ENCODE results near the gene KRTAP10-12.

- TF ChIP-seq CTCF (IDR thresholded peaks at IDR 0.05; ENCODE audit: low read depth, low read length, missing input control) (no peak), RAD21 (IDR thresholded peaks at IDR 0.05) (no peak), TAF1 (conservative IDR thresholded peaks at IDR 0.05) (no peak), EGR1 (IDR thresholded peaks at IDR 0.05; ENCODE audit: low read depth in 2 of 2) (no peak), SP1 (IDR thresholded peaks at IDR 0.05) (no peak), ZBTB33 (IDR thresholded peaks at IDR 0.05) (no peak), ATF3 (IDR thresholded peaks at IDR 0.05) (no peak), JUND (IDR thresholded peaks at IDR 0.05) (no peak), GABPA (IDR thresholded peaks at IDR 0.05 in 1 of 2, conservative IDR thresholded peaks at IDR 0.05 in 1 of 2) (no peak), YY1 (IDR thresholded peaks at IDR 0.05) (no peak)
- TF ChIP-seq, protein P1, sequence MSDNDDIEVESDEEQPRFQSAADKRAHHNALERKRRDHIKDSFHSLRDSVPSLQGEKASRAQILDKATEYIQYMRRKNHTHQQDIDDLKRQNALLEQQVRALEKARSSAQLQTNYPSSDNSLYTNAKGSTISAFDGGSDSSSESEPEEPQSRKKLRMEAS (IDR thresholded peaks at IDR 0.05): no peak
- TF ChIP-seq, protein P2, sequence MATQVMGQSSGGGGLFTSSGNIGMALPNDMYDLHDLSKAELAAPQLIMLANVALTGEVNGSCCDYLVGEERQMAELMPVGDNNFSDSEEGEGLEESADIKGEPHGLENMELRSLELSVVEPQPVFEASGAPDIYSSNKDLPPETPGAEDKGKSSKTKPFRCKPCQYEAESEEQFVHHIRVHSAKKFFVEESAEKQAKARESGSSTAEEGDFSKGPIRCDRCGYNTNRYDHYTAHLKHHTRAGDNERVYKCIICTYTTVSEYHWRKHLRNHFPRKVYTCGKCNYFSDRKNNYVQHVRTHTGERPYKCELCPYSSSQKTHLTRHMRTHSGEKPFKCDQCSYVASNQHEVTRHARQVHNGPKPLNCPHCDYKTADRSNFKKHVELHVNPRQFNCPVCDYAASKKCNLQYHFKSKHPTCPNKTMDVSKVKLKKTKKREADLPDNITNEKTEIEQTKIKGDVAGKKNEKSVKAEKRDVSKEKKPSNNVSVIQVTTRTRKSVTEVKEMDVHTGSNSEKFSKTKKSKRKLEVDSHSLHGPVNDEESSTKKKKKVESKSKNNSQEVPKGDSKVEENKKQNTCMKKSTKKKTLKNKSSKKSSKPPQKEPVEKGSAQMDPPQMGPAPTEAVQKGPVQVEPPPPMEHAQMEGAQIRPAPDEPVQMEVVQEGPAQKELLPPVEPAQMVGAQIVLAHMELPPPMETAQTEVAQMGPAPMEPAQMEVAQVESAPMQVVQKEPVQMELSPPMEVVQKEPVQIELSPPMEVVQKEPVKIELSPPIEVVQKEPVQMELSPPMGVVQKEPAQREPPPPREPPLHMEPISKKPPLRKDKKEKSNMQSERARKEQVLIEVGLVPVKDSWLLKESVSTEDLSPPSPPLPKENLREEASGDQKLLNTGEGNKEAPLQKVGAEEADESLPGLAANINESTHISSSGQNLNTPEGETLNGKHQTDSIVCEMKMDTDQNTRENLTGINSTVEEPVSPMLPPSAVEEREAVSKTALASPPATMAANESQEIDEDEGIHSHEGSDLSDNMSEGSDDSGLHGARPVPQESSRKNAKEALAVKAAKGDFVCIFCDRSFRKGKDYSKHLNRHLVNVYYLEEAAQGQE (IDR thresholded peaks at IDR 0.05): no peak
Measured at GRCh38 chr21:44654576-44655175, 42.3 kb upstream of the KRTAP10-12 start, which contains the start of gene KRTAP12-4.
